Measurements from ENCODE around the gene LRP5.

The LRP5 gene

GRCh38 chr11:68317147-68317785 lies 4.9 kb downstream of the LRP5 start:
- peaks cover 15% of the 10 kb centered on the region for H3K4me1 ChIP-seq (ENCODE audit: control insufficient read depth, insufficient read depth, low read length, poor library complexity, severe bottlenecking)
- no peak overlapping the region for H3K27ac ChIP-seq (ENCODE audit: insufficient read depth, low read length, poor library complexity, severe bottlenecking)
- no peak overlapping the region for H3K4me3 ChIP-seq (ENCODE audit: insufficient read depth, low read depth, low read length, poor library complexity, severe bottlenecking)
- H3K36me3 ChIP-seq (ENCODE audit: control insufficient read depth, insufficient read depth, low read length) = no peaks in the 10 kb centered on the region
- no peak for DNase-seq
- no peaks in the 10 kb centered on the region for H3K9me3 ChIP-seq (ENCODE audit: control insufficient read depth, low read length)
- H3K27me3 ChIP-seq (replicated peaks; ENCODE audit: control insufficient read depth, insufficient read depth, low read length, poor library complexity, severe bottlenecking) = no peaks in the 10 kb centered on the region

- Histone ChIP-seq H3K4me1 (ENCODE audit: control insufficient read depth, insufficient read depth, low read length, poor library complexity, severe bottlenecking) (no peaks in the 10 kb centered on the region), H3K27ac (ENCODE audit: insufficient read depth, low read length, poor library complexity, severe bottlenecking) (no peak overlapping the region), H3K9me3 (ENCODE audit: control insufficient read depth, low read length) (no peaks in the 10 kb centered on the region)
Measured at GRCh38 chr11:68321293-68322051, 9.1 kb downstream of the LRP5 start.

GRCh38 chr11:68322052-68322430 lies 9.7 kb downstream of the LRP5 start:
- Histone ChIP-seq H3K4me1 (ENCODE audit: control insufficient read depth, insufficient read depth, low read length, poor library complexity, severe bottlenecking) (no peaks in the 10 kb centered on the region), H3K27ac (ENCODE audit: insufficient read depth, low read length, poor library complexity, severe bottlenecking) (no peak overlapping the region), H3K36me3 (ENCODE audit: control insufficient read depth, insufficient read depth, low read length) (no peaks in the 10 kb centered on the region), H3K27me3 (replicated peaks; ENCODE audit: control insufficient read depth, insufficient read depth, low read length, poor library complexity, severe bottlenecking) (no peaks in the 10 kb centered on the region), H3K9me3 (ENCODE audit: control insufficient read depth, low read length) (no peaks in the 10 kb centered on the region), H3K4me3 (ENCODE audit: insufficient read depth, low read depth, low read length, poor library complexity, severe bottlenecking) (no peak overlapping the region)
- no peak for DNase-seq

More at GRCh38 chr11:68321293-68322051, 9.1 kb downstream of the LRP5 start:
- Histone ChIP-seq H3K36me3 (ENCODE audit: control insufficient read depth, insufficient read depth, low read length) (no peaks in the 10 kb centered on the region), H3K27me3 (replicated peaks; ENCODE audit: control insufficient read depth, insufficient read depth, low read length, poor library complexity, severe bottlenecking) (no peaks in the 10 kb centered on the region), H3K4me3 (ENCODE audit: insufficient read depth, low read depth, low read length, poor library complexity, severe bottlenecking) (no peak overlapping the region)
- DNase-seq = no peak

- no peak overlapping the region for H3K4me3 ChIP-seq (ENCODE audit: insufficient read depth, low read depth, low read length, poor library complexity, severe bottlenecking)
- no peaks in the 10 kb centered on the region for H3K36me3 ChIP-seq (ENCODE audit: control insufficient read depth, insufficient read depth, low read length)
- no peaks in the 10 kb centered on the region for H3K27me3 ChIP-seq (replicated peaks; ENCODE audit: control insufficient read depth, insufficient read depth, low read length, poor library complexity, severe bottlenecking)
- no peaks in the 10 kb centered on the region for H3K9me3 ChIP-seq (ENCODE audit: control insufficient read depth, low read length)
- H3K4me1 ChIP-seq (ENCODE audit: control insufficient read depth, insufficient read depth, low read length, poor library complexity, severe bottlenecking) = peaks cover 6% of the 10 kb centered on the region
- no peak for DNase-seq
- H3K27ac ChIP-seq (ENCODE audit: insufficient read depth, low read length, poor library complexity, severe bottlenecking) = no peak overlapping the region
Measured at GRCh38 chr11:68324241-68324640, 11.8 kb downstream of the LRP5 start.

GRCh38 chr11:68324695-68325094 lies 12.3 kb downstream of the LRP5 start:
- Histone ChIP-seq H3K27ac (ENCODE audit: insufficient read depth, low read length, poor library complexity, severe bottlenecking) (no peak overlapping the region), H3K4me1 (ENCODE audit: control insufficient read depth, insufficient read depth, low read length, poor library complexity, severe bottlenecking) (peaks cover 6% of the 10 kb centered on the region), H3K36me3 (ENCODE audit: control insufficient read depth, insufficient read depth, low read length) (no peaks in the 10 kb centered on the region), H3K27me3 (replicated peaks; ENCODE audit: control insufficient read depth, insufficient read depth, low read length, poor library complexity, severe bottlenecking) (no peaks in the 10 kb centered on the region), H3K4me3 (ENCODE audit: insufficient read depth, low read depth, low read length, poor library complexity, severe bottlenecking) (no peak overlapping the region), H3K9me3 (ENCODE audit: control insufficient read depth, low read length) (no peaks in the 10 kb centered on the region)
- no peak for DNase-seq

GRCh38 chr11:68325183-68325906 lies 13.0 kb downstream of the LRP5 start:
- H3K4me3 ChIP-seq (ENCODE audit: insufficient read depth, low read depth, low read length, poor library complexity, severe bottlenecking) = no peak overlapping the region
- peaks cover 6% of the 10 kb centered on the region for H3K4me1 ChIP-seq (ENCODE audit: control insufficient read depth, insufficient read depth, low read length, poor library complexity, severe bottlenecking)
- no peak for DNase-seq
- H3K27me3 ChIP-seq (replicated peaks; ENCODE audit: control insufficient read depth, insufficient read depth, low read length, poor library complexity, severe bottlenecking) = no peaks in the 10 kb centered on the region
- no peaks in the 10 kb centered on the region for H3K9me3 ChIP-seq (ENCODE audit: control insufficient read depth, low read length)
- no peaks in the 10 kb centered on the region for H3K36me3 ChIP-seq (ENCODE audit: control insufficient read depth, insufficient read depth, low read length)
- no peak overlapping the region for H3K27ac ChIP-seq (ENCODE audit: insufficient read depth, low read length, poor library complexity, severe bottlenecking)

- no peak for DNase-seq
- Histone ChIP-seq H3K27ac (ENCODE audit: insufficient read depth, low read length, poor library complexity, severe bottlenecking) (no peak overlapping the region), H3K4me1 (ENCODE audit: control insufficient read depth, insufficient read depth, low read length, poor library complexity, severe bottlenecking) (peaks cover 6% of the 10 kb centered on the region), H3K4me3 (ENCODE audit: insufficient read depth, low read depth, low read length, poor library complexity, severe bottlenecking) (no peak overlapping the region), H3K27me3 (replicated peaks; ENCODE audit: control insufficient read depth, insufficient read depth, low read length, poor library complexity, severe bottlenecking) (no peaks in the 10 kb centered on the region), H3K9me3 (ENCODE audit: control insufficient read depth, low read length) (no peaks in the 10 kb centered on the region), H3K36me3 (ENCODE audit: control insufficient read depth, insufficient read depth, low read length) (no peaks in the 10 kb centered on the region)
Measured at GRCh38 chr11:68325907-68326220, 13.5 kb downstream of the LRP5 start.

GRCh38 chr11:68326334-68327215 lies 14.2 kb downstream of the LRP5 start:
- H3K4me1 ChIP-seq (ENCODE audit: control insufficient read depth, insufficient read depth, low read length, poor library complexity, severe bottlenecking) = peaks cover 13% of the 10 kb centered on the region

GRCh38 chr11:68327586-68328370 lies 15.4 kb downstream of the LRP5 start:
- no peaks in the 10 kb centered on the region for H3K27me3 ChIP-seq (replicated peaks; ENCODE audit: control insufficient read depth, insufficient read depth, low read length, poor library complexity, severe bottlenecking)
- H3K4me1 ChIP-seq (ENCODE audit: control insufficient read depth, insufficient read depth, low read length, poor library complexity, severe bottlenecking) = peaks cover 15% of the 10 kb centered on the region
- H3K4me3 ChIP-seq (ENCODE audit: insufficient read depth, low read depth, low read length, poor library complexity, severe bottlenecking) = no peak overlapping the region
- DNase-seq = no peak
- no peaks in the 10 kb centered on the region for H3K9me3 ChIP-seq (ENCODE audit: control insufficient read depth, low read length)
- no peak overlapping the region for H3K27ac ChIP-seq (ENCODE audit: insufficient read depth, low read length, poor library complexity, severe bottlenecking)
- no peaks in the 10 kb centered on the region for H3K36me3 ChIP-seq (ENCODE audit: control insufficient read depth, insufficient read depth, low read length)

More at GRCh38 chr11:68326334-68327215, 14.2 kb downstream of the LRP5 start:
- no peaks in the 10 kb centered on the region for H3K9me3 ChIP-seq (ENCODE audit: control insufficient read depth, low read length)
- no peak for DNase-seq
- no peak overlapping the region for H3K4me3 ChIP-seq (ENCODE audit: insufficient read depth, low read depth, low read length, poor library complexity, severe bottlenecking)
- no peaks in the 10 kb centered on the region for H3K27me3 ChIP-seq (replicated peaks; ENCODE audit: control insufficient read depth, insufficient read depth, low read length, poor library complexity, severe bottlenecking)
- no peaks in the 10 kb centered on the region for H3K36me3 ChIP-seq (ENCODE audit: control insufficient read depth, insufficient read depth, low read length)
- H3K27ac ChIP-seq (ENCODE audit: insufficient read depth, low read length, poor library complexity, severe bottlenecking) = no peak overlapping the region

Data from effector memory CD4-positive, alpha-beta T cell (primary cell).